HG02970 (cell line): Measurements from ENCODE around the gene USP26.
"Not testable (repeated sequence)": the region's sequence is repeated elsewhere in the genome, so short reads cannot be mapped to it uniquely, and the experiment has no call there.

Experiments
- ATAC-seq: cut with Tn5 transposase; IDR thresholded peaks from one replicate; pipeline ENCODE4 v1.9.1; 2021; ENCODE audit warnings: mild to moderate bottlenecking, moderate library complexity, moderate number of reproducible peaks; ENCODE audit not compliant: unreplicated experiment, low FRiP score

The USP26 gene

DNA sequence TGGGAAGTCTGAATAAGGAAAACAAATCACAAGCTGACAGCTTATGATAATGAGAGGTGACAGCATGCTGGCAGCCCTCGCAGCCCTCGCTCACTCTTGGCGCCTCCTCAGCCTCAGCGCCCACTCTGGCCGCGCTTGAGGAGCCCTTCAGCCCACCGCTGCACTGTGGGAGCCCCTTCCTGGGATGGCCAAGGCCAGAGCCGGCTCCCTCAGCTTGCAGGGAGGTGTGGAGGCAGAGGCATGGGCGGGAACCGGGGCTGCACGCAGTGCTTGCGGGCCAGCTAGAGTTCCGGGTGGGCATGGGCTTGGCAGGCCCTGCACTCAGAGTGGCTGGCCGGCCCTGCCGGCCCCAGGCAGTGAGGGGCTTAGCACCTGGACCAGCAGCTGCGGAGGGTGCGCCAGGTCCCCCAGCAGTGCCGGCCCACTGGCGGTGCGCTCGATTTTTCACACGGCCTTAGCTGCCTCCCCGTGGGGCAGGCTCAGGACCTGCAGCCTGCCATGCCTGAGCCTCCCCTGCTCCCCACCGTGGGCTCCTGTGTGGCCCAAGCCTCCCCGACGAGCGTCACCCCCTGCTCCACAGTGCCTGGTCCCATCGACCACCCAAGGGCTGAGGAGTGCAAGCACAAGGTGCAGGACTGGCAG is 52.6 kb downstream of the USP26 start:
- not testable (repeated sequence) for ATAC-seq

DNA sequence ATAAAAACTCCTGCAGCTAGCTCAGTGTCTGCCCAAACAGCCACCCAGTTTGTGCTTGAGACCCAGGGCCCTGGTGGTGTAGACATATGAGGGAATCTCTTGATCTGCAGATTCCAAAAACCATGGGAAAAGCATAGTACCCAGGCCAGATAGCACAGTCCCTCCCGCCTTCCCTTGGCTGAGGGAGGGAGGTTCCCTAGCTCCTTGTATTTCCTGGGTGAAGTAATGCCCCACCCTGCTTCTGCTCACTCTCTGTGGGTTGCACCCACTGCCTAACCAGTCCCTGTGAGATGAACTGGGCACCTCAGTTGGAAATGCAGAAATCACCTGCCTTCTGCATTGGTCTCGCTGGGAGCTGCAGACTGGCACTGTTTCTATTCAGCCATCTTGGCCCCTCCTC is 54.6 kb downstream of the USP26 start:
- no peak for ATAC-seq

DNA sequence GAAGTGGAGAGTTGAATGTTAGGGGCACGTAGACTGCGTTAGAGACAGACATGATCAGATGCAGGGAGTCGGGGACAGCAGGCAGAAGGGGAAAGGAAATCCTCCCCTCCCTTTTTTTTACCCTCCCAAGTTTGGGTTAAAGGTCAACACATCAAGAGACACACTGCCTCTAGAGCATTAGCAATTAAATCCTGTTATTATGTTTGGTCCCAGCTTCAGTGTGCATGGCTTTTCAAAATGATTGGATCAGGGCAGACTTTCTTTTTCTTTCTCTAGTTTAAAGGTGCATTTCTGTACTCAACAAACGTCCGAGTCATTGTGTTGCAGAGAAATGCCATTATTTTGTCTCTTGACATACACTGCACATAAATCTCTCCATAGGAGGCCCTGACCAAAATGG is 63.9 kb downstream of the USP26 start:
- no peak for ATAC-seq

DNA sequence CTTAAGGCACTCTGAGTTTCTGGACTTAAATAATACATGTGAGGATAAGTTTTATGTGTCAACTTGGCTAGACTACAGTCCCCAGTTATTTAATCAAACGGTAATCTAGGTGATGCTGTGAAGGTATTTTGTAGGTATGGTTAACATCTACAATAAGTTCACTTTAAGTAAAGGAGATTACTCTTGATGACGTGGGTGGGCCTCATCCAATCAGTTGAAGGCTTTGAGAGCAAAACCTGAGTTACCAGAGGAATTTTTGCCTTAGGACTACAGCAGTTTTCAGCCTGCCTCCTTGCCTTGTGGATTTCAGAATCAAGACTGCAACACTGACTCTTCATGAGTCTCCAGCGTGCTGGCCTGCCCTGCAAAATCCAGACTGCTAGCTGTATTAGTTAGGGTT is 78.7 kb downstream of the USP26 start:
- no peak for ATAC-seq

DNA sequence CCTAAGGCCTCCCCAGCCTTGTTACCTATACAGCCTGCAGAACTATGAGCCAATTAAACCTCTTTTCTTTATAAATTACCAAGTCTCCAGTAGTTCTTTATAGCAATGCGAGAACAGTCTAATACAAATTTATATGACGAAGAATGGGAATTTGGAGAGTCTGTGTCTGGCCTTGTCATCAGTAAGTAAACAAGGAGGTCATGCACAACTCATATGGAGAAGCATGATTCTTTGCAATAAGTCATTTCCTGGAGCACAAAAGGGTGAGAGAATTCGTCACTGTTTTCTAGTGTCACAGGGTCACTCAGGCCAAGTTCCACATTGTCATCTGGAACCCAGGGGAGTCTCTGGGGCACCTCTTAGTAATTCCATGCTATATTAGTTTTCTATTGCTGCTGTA is 89.5 kb downstream of the USP26 start:
- ATAC-seq: no peak

DNA sequence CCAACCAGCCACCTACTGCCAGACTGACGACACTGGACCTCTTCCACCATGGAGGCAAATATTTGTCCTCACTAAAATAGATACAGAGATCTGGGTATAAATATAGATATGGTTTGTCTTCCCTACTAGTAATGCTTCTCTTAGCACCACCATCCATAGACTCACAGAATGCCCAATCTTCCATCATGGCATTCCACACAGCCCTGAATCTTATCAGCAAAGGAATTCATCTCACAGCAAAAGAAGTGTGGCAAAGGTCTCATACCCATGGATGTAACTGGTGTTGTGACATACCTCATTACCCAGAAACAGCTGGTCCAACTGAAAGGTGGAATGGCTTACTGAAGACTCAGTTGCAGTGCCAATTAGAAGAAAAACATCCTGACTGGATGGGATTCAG is 91.3 kb downstream of the USP26 start:
- no peak for ATAC-seq

DNA sequence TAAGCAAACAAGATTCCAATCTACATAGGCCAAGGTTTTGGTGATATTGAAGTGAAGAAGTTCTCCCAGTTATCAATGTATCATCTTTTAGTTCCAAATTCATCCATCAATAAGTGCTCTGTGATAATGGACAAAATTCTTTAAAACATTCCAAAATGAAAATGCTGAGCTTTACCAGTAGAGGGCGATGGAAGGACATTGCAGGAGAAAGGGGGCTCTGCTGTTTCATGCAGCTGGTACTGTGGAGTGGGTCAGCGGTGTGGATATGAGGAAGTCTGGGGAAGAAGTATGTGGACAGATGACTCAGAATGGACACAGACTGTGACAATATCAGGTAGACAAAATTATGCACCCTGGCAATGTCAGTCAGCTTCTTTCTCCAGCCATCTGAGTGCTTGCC is 91.9 kb downstream of the USP26 start:
- ATAC-seq: no peak

DNA sequence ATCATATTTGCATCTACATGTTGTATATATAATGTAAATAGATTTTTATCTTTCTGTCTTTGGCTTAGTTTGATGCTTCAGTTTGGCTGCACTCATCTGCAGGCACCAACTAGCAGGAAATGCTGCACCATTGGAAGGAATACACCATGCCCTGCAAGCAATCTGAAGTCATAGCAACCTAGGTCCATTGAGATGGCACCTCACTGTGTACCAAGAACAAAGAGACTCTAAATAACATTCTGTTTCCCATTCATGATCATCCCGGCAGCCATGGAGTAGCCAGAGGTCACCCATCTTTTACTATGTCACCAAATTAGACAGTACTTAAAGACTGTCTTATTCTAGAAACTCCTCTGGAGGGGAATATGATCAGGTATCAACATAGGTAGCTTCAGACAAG is 97.7 kb downstream of the USP26 start:
- ATAC-seq: no peak

DNA sequence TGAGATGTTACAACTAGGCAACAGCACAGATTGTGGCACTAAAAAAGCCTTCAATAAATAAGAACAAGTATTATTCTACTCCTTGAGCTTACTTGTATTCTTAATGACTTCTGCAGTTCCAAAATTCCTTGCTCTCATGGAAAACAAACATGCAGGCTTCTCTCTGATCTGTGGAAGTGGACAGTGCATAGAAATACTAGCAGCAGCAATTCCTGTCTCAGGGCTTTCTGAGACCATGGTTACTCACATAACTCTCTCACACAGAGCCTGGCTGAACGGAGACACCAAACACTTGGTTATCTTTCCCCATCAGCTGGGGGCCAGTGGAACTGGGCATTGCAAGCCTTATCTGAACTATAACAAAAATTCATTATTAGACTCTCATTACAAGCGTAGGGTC is 106.1 kb downstream of the USP26 start:
- ATAC-seq: no peak

DNA sequence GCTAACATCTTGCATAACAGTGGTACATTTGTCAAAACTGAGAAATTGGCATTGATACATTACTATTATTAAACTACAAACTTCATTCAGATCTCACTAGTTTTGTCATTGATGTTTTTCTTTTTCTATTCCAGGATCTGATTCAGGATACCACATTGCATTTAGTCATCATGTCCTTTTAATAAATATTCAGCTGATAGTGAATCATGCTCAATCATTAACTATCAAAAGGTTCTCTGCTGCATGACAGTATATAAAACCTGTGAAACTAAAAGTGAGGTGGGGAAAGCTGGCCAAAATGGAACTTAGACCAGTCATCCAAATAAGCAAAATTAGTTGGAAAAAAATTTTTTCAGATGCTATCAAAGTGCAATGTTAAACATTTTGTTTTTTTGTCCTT is 110.4 kb downstream of the USP26 start:
- ATAC-seq: no peak

DNA sequence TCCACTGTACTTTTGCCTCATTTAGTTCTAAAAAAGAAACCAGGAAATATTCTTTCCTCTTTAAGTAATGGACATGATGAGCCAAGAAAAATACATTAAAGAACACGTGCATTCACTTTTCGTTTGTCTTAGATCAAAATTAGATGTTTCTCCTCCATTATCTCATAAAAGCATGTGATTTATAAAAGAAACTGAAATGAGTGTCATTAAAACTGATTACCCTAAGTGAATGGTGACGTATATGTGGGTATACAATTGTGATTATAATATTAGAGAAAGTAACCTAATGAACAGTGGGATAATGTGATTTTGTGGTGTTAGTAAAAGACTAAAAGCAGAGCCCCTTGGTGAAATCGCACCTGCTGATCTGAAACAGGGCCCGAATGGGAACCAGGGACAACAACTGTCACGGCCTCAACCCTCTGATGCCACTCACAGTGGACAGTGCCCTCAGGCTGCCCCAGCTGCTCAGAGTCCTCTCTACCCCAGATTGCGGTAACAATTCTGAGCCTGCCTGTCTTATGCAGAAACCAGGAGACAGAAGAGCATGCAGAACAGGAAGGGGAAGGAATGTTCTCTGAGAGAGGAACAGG is 112.8 kb downstream of the USP26 start:
- ATAC-seq: no peak

DNA sequence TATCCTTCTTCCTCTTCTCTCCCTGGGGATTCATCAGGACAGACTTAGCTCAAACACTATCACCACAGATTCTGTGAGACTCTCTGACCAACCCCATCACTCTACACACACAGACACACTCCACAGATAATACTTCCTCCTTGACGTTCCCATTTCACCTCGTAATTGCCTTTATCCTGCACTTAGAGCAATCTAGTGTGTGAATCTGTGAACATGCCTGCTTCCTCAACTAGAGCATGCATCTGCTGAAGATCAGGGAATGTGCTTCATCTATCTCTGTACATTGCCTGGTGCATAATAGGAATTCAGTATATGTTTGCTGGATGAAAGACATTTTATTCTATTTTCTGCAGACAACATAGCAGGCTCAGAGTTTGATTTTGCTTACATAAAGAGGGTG is 113.4 kb downstream of the USP26 start:
- ATAC-seq: no peak

DNA sequence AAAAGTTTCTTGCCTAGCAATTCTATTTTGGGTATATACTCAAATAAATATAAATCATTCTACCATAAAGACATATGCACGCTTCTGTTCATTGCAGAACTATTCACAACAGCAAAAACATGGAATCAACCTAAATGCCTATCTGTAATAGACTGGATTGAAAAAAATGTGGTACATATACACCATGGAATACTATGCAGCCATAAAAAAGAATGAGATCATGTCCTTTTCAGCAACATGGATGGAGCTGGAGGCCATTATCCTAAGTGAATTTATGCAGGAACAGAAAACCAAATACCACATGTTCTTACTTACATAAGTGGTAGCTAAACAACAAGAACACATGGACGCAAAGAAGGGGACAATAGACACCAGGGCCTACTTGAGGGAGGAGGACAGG is 116.9 kb downstream of the USP26 start:
- ATAC-seq: not testable (repeated sequence)
